C4-2B (cell line): ENCODE data around the gene ATG4A.

ENCODE experiments used
- H3K27ac ChIP-seq: fragments of 450-650 bp; 2 replicates; pipeline ENCODE4 v1.5.1; 2017
- ZFX ChIP-seq: fragments of 450-650 bp; IDR thresholded peaks from 2 replicates; pipeline ENCODE4 v1.6.1; 2017
- TF ChIP-seq, protein P1 (sequence below): fragments of 450-650 bp; conservative IDR thresholded peaks from 2 replicates; pipeline ENCODE4 v1.5.1; 2017; ENCODE audit warnings: mild to moderate bottlenecking

ATG4A gene

DNA sequence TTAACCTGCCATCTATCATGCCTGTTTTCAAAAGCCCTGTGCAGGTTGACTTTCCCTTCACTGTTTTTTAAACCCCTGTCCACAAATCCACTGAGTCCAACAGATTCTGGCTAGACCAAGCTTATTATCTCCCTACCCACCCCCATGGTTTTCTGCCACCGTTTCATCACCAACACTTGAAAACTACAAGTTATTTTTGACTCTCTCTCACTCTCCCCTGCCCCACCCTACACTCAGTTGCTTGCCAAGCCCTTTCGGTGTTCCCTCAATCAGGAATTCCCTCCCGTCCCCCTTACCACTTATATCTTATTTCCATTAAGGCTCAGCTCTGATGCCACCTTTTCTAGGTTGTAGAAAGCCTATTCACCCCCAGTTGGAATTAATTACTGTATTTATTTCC, 29.7 kb downstream of the ATG4A start:
- no peak overlapping the region for H3K27ac ChIP-seq
- TF ChIP-seq, protein P1, sequence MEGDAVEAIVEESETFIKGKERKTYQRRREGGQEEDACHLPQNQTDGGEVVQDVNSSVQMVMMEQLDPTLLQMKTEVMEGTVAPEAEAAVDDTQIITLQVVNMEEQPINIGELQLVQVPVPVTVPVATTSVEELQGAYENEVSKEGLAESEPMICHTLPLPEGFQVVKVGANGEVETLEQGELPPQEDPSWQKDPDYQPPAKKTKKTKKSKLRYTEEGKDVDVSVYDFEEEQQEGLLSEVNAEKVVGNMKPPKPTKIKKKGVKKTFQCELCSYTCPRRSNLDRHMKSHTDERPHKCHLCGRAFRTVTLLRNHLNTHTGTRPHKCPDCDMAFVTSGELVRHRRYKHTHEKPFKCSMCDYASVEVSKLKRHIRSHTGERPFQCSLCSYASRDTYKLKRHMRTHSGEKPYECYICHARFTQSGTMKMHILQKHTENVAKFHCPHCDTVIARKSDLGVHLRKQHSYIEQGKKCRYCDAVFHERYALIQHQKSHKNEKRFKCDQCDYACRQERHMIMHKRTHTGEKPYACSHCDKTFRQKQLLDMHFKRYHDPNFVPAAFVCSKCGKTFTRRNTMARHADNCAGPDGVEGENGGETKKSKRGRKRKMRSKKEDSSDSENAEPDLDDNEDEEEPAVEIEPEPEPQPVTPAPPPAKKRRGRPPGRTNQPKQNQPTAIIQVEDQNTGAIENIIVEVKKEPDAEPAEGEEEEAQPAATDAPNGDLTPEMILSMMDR: no peak
- no peak for TF ChIP-seq ZFX

DNA sequence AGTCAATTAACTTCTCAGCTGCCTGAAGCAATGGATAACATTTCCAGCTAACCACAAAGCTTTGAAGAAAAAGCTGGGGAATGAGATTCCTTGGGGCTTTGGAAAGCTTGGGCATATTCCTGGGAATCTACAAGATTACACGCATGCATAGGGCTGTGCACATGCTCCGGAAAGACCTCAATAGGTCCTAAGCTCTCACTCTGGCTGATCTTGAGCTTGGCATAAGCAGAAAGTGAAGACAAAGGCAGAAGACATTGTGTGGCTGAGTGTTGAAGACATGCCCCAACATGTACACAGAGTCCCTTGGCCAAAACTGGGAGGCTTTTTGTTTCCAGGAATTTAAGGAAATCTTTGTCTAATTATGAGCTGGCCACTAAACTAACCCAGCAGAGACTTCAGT, 31.2 kb downstream of the ATG4A start:
- TF ChIP-seq, protein P1: no peak
- TF ChIP-seq ZFX: no peak
- no peak overlapping the region for H3K27ac ChIP-seq

DNA sequence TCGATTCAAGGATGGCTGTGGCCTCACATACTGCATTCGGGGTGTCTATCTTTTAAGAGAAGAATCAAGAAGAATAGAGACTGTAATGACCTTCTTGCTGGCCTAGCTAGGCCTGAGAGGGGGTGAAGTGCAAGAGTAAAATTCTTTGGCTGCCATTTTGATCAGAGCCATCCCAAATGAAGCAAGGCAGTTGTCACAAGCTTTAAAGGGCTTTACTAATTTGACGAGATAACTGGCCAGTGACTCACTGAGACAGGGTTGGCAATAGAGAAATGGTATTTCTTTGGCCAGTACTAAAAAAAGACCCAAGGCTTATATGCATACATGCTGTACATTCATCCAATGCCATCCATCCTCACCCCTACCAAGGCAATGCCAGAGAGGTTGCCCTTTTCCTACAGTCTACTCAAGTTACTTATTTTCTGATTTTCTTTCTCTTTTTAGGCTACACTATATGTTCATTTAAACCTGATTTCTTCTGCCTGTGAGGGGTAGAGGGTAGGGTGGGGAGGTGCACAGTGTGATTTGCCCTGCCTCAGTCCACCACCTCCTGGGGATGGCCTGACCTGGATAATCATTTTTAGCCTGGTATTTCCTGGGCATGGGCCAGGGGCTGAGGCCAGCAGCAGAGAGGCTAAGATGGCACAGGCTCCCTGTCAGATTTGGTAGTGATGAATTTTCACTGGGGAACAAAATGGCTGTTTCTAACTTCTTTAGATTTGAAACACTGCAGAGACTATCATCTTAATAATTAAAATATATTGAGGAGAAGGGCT, 32.2 kb downstream of the ATG4A start:
- TF ChIP-seq ZFX: no peak
- TF ChIP-seq, protein P1: no peak
- H3K27ac ChIP-seq: no peak overlapping the region

DNA sequence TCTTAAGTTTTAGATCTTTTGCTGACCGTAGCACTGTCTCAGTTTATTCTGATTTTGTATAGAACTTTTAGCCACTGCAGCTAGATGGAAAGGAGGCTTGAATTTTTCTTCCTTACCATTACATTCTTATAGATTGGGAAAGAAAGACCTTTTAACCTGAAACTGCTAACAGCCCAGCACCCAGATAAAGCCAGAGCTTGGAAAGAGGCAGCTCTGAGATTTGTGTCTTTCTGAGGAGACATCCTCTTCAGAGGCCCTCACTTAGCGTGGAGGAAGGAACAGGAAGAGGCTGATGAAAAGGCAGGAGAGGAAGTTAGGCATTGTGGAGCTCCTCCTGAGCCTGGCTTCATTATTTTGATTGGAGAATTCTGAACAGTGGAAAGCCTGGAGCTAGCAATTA, 35.1 kb downstream of the ATG4A start:
- no peak for TF ChIP-seq ZFX
- no peak overlapping the region for H3K27ac ChIP-seq

DNA sequence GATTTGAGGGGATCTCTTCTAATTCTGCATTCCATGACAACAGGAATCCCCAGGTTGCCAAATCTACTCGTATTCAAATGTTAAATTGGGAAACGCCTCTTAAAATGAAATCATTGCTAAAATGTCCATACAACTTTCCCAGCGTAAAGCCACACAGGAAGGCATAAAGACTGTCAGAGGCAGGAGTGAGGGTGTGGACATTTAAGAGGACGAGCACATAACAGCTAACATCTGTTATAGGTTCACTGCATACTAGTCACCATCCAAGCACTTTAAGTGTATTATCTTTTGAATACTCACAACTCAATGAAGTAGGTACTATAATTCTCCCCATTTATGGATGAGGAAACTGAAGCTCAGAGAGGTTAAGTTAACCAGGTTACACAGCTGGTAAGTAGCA, 35.6 kb downstream of the ATG4A start:
- H3K27ac ChIP-seq: no peak overlapping the region
- TF ChIP-seq, protein P1: no peak
- no peak for TF ChIP-seq ZFX

DNA sequence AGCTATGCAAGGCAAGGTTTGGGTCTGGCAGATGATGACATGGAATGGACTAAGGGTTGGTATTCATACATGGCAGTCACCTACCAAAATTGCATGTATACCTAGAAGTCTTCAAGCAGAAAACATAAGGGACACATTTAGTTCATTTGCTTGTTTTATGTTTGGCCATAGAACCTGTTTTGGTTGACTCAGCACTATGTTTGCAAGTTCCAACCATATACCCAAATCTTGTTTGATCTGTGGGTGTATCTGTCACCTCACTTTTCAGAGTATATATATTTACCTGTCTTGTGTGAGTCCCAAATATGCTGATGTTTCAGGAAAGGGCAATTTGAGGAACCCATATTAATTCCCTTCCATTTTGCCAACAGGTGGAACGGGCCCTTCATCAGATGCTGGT, 39.3 kb downstream of the ATG4A start:
- no peak overlapping the region for H3K27ac ChIP-seq
- TF ChIP-seq, protein P1: no peak
- TF ChIP-seq ZFX: no peak

DNA sequence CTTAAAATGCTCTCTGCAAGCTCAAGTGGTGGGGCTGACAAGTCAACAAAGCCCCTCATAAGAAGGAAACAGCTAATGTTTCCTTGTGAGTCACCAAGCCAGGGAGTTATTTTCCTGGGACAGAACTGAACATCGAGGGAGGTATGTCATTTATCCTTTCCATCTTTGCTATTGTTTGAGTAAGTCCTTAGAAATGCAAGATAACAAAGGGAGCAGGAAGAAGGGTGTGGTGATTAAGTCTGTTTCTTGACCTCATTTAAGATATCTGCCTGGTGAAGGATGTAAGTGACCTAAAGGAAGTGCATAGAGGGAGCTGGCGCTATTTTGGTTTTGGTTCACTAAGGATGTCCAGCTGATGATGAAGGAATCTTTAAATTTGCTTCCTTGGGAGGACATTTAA, 39.9 kb downstream of the ATG4A start:
- H3K27ac ChIP-seq: no peak overlapping the region
- no peak for TF ChIP-seq ZFX
- TF ChIP-seq, protein P1: no peak

DNA sequence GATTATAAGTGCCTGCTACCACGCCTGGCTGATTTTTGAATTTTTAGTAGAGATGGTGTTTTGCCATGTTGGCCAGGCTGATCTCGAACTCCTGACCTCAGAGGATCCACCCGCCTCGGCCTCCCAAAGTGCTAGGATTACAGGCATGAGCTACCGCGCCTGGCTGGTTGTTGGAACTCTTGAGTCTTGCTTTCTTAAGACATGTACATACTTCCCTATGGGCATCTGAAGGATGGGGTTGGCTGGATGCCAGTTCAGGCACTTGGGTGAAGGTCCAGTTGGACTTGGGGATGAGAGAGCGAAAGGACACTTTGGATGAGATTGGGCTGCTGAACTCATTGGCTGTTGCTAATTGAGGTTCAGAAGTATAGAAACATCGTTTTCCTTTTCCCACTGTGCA, 40.5 kb downstream of the ATG4A start:
- TF ChIP-seq ZFX: no peak
- TF ChIP-seq, protein P1: no peak

More for the DNA sequence above, 40.5 kb downstream of the ATG4A start:
- H3K27ac ChIP-seq: no peak overlapping the region
